Measurements from ENCODE around the gene TMEM14A.
A peak's percentile ranks its signal among the peaks of the same experiment; 100 is the strongest.

DNA sequence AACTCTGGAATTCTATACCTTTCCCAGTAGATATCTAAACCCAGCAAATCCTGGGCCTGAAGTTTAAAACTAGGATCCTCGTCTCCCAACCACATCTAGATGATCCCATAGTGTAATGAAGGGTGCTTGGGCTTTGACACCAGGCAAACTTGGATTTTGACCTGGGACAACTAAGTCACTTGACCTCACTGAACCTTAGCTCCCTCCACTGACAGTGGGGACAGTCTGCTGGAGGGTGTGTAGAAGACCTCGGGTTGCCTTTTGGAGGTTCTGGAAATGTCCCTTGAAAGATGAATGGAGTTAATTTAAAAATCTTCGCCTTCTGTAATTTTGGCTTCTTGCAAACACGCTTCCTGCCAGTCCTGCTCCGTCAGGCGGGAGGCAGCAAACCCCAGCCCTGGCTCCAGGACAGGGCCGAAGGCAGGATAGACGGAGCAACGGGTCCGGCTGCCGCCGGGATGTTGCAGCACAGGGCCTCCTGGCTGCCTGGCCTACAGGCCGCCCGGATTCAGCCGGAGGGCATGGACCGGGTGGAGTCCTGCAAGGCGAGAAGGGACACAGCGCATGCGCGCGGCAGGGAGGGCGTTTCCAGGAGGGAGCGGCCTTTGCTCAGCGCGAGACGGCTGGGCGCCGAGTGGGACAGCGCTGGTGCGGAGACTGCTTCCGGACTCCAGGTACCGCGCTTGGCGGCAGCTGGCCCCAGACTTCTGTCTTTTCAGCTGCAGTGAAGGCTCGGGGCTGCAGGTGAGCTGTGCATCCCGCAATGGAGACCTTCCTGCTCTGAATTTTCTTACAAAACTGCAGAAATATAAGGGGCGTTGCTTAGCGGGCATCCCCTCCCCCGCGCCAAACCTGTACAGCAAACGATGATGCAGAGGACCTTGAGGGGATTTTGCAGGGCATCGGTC, at the start of gene TMEM14A:
- TF ChIP-seq POLR2AphosphoS5 (IDR thresholded peaks at IDR 0.05) = peak; percentile 92
- peak; percentile 48 for TF ChIP-seq MXI1 (conservative IDR thresholded peaks at IDR 0.05; ENCODE audit: poor library complexity, severe bottlenecking)
- TF ChIP-seq, protein P1, sequence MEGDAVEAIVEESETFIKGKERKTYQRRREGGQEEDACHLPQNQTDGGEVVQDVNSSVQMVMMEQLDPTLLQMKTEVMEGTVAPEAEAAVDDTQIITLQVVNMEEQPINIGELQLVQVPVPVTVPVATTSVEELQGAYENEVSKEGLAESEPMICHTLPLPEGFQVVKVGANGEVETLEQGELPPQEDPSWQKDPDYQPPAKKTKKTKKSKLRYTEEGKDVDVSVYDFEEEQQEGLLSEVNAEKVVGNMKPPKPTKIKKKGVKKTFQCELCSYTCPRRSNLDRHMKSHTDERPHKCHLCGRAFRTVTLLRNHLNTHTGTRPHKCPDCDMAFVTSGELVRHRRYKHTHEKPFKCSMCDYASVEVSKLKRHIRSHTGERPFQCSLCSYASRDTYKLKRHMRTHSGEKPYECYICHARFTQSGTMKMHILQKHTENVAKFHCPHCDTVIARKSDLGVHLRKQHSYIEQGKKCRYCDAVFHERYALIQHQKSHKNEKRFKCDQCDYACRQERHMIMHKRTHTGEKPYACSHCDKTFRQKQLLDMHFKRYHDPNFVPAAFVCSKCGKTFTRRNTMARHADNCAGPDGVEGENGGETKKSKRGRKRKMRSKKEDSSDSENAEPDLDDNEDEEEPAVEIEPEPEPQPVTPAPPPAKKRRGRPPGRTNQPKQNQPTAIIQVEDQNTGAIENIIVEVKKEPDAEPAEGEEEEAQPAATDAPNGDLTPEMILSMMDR (IDR thresholded peaks at IDR 0.05; ENCODE audit: poor library complexity, severe bottlenecking) = peak; percentile 55

Data from neural cell (in vitro differentiated cells).